Purkinje cell (primary cell): Measurements from ENCODE around the gene AFDN. TPM values are rescaled to one million over a fixed set of nuclear protein-coding genes. Genes with fewer than 3 reads are reported as not detected.

ENCODE experiments used
- polyA plus RNA-seq: library from polyadenylated mRNA; unstranded; fragments of >200 nt; fragmentation: Nextera tagmentation; gene quantifications from 2 replicates; pipeline ENCODE4 v1.2.1, GENCODE V29; 2014

AFDN gene, protein sequence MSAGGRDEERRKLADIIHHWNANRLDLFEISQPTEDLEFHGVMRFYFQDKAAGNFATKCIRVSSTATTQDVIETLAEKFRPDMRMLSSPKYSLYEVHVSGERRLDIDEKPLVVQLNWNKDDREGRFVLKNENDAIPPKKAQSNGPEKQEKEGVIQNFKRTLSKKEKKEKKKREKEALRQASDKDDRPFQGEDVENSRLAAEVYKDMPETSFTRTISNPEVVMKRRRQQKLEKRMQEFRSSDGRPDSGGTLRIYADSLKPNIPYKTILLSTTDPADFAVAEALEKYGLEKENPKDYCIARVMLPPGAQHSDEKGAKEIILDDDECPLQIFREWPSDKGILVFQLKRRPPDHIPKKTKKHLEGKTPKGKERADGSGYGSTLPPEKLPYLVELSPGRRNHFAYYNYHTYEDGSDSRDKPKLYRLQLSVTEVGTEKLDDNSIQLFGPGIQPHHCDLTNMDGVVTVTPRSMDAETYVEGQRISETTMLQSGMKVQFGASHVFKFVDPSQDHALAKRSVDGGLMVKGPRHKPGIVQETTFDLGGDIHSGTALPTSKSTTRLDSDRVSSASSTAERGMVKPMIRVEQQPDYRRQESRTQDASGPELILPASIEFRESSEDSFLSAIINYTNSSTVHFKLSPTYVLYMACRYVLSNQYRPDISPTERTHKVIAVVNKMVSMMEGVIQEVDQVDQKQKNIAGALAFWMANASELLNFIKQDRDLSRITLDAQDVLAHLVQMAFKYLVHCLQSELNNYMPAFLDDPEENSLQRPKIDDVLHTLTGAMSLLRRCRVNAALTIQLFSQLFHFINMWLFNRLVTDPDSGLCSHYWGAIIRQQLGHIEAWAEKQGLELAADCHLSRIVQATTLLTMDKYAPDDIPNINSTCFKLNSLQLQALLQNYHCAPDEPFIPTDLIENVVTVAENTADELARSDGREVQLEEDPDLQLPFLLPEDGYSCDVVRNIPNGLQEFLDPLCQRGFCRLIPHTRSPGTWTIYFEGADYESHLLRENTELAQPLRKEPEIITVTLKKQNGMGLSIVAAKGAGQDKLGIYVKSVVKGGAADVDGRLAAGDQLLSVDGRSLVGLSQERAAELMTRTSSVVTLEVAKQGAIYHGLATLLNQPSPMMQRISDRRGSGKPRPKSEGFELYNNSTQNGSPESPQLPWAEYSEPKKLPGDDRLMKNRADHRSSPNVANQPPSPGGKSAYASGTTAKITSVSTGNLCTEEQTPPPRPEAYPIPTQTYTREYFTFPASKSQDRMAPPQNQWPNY (N-terminal part only)
- 33.7 and 50.7 TPM in 2 replicates for polyA plus RNA-seq

DNA sequence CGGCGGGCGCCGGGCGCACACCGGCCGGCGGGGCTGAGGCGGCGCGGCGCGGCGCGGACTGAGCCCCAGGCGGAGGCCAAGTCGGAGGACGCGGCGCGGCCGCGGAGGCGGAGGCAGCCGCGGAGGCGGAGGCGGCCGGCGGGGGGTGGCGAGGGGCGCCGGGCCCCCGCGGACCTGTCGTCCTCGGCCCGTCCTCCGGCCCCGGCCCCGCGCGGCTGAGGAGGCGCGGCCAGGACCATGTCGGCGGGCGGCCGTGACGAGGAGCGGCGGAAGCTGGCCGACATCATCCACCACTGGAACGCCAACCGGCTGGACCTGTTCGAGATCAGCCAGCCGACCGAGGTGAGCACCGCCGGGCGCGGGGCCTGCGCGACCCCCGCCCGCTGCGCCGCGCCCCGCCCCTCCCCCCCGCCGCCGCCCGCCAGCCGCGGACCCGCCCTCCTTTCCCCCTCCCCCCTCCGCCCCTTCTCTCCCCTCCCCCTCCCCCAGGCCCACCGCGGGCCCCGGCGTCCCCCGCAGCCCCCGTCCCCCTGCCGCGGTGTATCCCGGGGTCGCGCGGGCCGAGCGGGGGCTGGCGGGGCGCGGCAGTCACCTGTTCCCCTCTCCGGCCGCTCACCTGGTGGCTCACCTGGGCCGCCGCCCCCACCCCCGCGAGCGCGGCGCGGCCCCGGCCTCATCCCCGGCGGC, at the start of gene AFDN:
Gene AFDN, plus strand, starts transcription at position 16 of the 687 bp plus-strand sequence. Its CDS starts 222 bp downstream, at position 238.

DNA sequence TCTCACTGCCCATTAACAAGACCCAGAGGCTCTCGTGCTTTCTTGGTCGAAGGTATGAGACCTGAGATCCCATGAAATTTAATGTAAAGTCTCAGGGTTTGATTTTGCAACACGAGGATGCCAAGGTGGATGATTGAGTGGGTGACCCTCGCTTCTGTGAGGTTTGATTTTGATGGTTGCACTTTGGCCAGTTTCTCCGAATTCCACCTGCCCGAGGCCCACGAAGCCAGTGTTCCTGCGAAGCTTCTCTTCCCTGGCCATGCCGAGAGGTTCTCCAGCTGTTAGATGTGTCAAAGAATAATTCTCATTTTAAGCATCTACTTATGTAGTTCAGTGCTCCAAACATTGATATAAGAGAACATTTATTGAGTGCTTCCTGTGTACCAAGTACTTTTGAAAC, 170.9 kb downstream of the AFDN start, which contains the start of gene KIF25:
Gene KIF25, plus strand, starts transcription at position 30 of the 400 bp plus-strand sequence. CDS start 31,915 bp downstream, outside the sequence.

Other genes with a start within 250 kb of the AFDN start
- gene KIF25, start 170.8 kb downstream of the AFDN start, polyA plus RNA-seq, result 5.7 and 13.7 TPM in 2 replicates